GM12872 (cell line): ENCODE results near the gene TEX48.

Experiments
- TF ChIP-seq, protein P1 (sequence below): IDR thresholded peaks from 3 replicates; pipeline ENCODE4 v1.5.1; 2011; ENCODE audit warnings: low read depth, mild to moderate bottlenecking, low read length, moderate library complexity; ENCODE audit not compliant: insufficient read depth

Gene TEX48

DNA sequence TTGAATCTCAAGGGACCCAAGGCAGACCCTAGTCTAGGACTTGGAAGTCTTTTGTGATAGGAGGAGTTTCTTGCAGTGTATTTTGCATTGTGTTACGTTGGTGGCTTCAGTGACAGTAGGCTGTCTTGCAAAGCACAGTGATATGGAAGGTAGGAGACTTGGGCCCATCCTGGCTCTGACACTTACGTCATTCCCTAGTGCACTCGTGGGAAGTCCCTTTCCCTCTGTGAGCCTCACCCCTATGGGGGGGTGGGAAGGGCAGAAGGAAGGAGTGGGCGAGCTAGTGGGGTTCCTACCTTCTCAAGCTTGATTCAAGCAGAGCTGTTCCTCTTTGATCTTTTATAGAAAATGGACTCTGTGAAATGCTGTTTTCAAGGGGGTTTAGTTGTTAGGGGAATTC, 15.1 kb downstream of the TEX48 start:
- TF ChIP-seq, protein P1, sequence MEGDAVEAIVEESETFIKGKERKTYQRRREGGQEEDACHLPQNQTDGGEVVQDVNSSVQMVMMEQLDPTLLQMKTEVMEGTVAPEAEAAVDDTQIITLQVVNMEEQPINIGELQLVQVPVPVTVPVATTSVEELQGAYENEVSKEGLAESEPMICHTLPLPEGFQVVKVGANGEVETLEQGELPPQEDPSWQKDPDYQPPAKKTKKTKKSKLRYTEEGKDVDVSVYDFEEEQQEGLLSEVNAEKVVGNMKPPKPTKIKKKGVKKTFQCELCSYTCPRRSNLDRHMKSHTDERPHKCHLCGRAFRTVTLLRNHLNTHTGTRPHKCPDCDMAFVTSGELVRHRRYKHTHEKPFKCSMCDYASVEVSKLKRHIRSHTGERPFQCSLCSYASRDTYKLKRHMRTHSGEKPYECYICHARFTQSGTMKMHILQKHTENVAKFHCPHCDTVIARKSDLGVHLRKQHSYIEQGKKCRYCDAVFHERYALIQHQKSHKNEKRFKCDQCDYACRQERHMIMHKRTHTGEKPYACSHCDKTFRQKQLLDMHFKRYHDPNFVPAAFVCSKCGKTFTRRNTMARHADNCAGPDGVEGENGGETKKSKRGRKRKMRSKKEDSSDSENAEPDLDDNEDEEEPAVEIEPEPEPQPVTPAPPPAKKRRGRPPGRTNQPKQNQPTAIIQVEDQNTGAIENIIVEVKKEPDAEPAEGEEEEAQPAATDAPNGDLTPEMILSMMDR = no peak

DNA sequence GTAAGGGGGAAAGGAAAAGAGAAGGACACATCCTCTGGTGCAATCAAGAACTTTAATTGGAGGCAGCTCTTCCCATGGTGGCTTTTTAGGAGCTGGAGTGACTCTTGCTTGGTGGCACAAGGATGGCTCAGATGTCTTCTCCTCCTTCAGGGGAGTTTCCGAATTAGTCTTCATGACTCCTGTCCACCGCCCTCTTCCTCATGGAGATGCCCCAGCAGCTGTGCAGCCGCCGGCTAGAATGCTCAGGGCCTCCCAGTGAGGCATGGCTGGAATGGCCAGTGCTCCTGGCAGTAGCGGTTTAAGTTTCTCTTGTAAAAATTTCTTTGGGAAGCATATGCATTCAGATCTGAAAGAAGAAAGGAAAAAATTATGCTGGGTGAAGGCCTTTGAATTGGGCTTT, 15.6 kb downstream of the TEX48 start:
- TF ChIP-seq, protein P1 = no peak

DNA sequence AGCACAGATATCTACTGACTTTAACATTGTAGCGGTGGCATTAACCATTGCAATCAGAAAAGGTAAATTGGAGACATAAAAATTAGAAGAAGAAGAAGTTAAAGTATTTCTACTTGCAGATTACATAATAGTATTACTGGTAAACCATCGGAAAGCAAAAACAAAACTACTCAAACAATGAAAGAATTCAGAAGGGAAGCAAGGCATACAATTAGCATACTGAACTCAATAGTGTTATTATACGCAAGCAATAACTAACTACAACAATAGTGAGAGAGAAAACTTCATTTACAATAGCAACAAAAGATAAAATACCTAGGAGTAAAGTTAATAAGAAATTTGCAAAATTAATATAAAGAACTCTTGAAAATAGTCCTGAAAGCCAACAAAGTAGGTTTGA, 17.8 kb downstream of the TEX48 start:
- TF ChIP-seq, protein P1 = no peak

DNA sequence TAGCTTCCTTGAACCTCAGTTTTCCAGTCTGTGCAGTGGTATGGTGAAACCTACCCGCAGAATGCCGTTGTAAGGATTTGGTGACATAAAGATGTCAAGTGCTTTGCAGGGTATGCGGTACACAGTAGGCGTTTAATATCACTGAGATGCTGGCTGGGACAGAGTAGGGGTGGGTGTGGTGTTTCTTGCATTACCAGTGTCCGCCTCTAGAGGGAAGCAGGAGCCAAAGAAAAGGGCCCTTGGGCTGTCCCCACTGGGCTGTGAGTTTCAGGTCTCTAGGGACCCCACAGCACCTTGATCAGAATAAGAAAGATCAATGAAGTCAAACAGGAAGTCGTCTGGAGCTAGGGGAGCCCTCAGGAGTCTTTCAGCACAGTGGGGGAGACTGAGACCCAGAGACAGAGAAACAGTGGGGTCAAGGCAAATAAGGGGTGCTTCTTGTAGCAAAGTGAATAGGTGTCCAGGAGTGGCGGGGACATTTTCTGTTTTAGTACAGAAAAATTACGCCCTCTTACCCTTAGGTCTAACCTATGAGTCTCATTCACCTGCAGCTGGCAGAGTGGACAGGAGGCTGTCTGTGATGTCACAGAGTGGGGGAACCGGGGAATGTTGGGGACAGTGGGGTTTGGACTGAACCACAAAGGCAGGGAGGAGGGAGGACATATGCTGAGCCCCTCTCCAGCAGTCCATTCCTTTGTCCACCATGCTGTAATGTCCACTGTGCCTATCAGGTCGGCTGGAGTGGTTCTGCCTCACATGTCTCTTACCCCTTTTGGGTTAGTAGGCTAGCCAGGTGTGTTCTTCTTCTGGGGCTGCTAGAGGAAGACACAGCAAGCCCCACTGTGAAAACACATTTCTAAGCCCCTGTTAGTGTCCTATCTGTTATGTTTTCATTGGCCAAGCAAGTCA, 19.7 kb downstream of the TEX48 start:
- TF ChIP-seq, protein P1 = peak; percentile 93

DNA sequence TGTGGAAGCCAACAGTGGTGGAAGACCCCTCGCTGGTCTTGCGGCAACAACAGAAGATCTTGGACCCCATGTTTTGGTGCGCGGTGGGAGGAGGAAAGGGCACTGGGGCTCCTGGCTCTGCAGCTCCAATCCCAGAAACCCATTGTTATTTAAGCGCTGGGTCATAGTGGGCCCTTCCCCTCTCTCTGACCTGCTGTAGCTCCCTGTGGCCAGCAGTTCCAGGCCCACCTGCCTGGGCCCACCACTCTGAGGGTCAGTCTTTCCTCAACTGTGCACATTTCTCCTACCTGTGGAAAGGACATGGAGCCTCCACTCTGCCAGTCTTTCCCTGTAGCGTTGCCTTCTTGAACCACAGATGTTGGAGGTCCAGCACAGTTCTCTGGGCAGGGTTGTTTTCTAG, 24.3 kb downstream of the TEX48 start, which contains the start of gene TEX53:
TSS of gene TEX53 (minus strand) at position 101 of the 400 bp plus-strand sequence. CDS start at position 70, 31 bp downstream.
- TF ChIP-seq, protein P1 = no peak

DNA sequence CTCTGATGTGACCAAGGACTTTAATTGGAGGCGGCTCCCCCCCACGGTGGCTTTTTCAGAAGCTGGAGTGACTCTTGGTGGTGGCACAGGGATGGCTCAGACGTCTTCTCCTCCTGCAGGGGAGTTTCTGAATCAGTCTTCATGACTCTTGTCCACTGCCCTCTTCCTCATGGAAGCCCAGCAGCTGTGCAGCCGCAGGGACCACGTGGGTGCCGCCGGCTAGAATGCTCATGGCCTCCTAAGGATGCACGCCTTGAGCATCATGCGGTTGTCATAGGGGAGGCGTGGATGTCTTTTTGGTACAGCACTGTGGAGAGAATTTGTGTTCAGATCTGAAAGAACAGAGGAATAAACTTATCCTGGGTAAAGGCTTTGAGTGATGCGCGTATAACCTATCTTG, 25.7 kb downstream of the TEX48 start:
- TF ChIP-seq, protein P1 = no peak

DNA sequence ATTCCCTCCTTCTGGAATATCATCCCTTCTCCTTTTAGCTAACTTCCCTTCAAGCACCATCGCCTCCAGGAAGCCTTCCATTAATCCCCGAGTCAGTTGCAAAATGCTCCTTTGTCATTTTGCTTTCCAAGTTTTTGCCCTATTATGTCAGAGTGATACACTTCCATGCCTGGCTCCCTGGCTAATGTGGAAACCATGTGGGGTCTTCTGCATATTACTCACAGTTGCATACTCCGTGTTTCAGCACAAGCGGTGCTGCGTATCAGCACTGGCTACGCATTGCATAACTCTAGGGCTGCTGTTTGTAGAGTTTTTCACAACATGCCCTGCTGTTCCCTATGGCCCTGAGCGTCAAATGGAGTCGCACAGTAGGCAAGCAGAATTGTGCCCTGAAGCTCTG, 26.3 kb downstream of the TEX48 start:
- TF ChIP-seq, protein P1 = no peak
